CD4-positive, alpha-beta T cell (primary cell): ENCODE results near the gene TIGD1. TPM values are rescaled to one million over a fixed set of nuclear protein-coding genes. Genes with fewer than 3 reads are reported as not detected.

Source experiments
- ATAC-seq: fragments of 200-7000 bp; cut with Tn5 transposase; one replicate; pipeline ENCODE4 v1.10.0; 2022; ENCODE audit warnings: mild to moderate bottlenecking; ENCODE audit not compliant: poor library complexity
- CTCF ChIA-PET: fragments of 350-600 bp; sonication (Branson Sonifier 250); formaldehyde crosslinking; loops from one replicate; lab custom pipeline; 2021; ENCODE audit warnings: antibody characterized with exemption, inconsistent platforms; lab: Charles Lee
- POLR2A ChIA-PET: fragments of 350-600 bp; sonication (Branson Sonifier 250); formaldehyde crosslinking; loops from one replicate; lab custom pipeline; 2021; ENCODE audit warnings: antibody characterized with exemption, inconsistent platforms; lab: Charles Lee
- DNase-seq, 14 experiments: peaks; one replicate each; pipeline ENCODE4 v3.0.0-alpha.2; 2013 to 2020; ENCODE audit warnings: mixed read lengths in 2 of 14
- H3K27ac ChIP-seq, 2 donors: one replicate each; pipeline versions ENCODE4 v1.5.1 to v1.7.0; 2013; ENCODE audit warnings: low read length in 2 of 2, low read depth in 1 of 2, mild to moderate bottlenecking in 1 of 2
- H3K27me3 ChIP-seq, 2 experiments: 1 replicate in 1 of 2; 2 replicates in 1 of 2; pipeline versions ENCODE4 v1.6.1 to v1.7.0; 2013; ENCODE audit warnings: low read length in 2 of 2, control low read depth in 1 of 2, mild to moderate bottlenecking in 1 of 2, moderate library complexity in 1 of 2; ENCODE audit not compliant: insufficient read depth in 2 of 2, control insufficient read depth in 1 of 2
- H3K36me3 ChIP-seq: one replicate; pipeline ENCODE4 v1.6.1; 2013; ENCODE audit warnings: low read length, control low read depth; ENCODE audit not compliant: insufficient read depth
- H3K4me1 ChIP-seq: one replicate; pipeline ENCODE4 v1.6.1; 2013; ENCODE audit warnings: low read length, control low read depth; ENCODE audit not compliant: insufficient read depth
- H3K4me3 ChIP-seq: one replicate; pipeline ENCODE4 v1.5.1; 2013; ENCODE audit warnings: mild to moderate bottlenecking, low read length, moderate library complexity
- H3K9me3 ChIP-seq, 2 experiments: 1 replicate in 1 of 2; 2 replicates in 1 of 2; pipeline versions ENCODE4 v1.6.1 to v1.7.0; 2013; ENCODE audit warnings: low read length in 2 of 2, mild to moderate bottlenecking in 2 of 2, control low read depth in 1 of 2, moderate library complexity in 1 of 2; ENCODE audit not compliant: control insufficient read depth in 1 of 2, insufficient read depth in 1 of 2
- H3K27ac Mint-ChIP-seq: one replicate; pipeline ENCODE4 v1.8.0; 2020; ENCODE audit warnings: mixed read lengths
- H3K27me3 Mint-ChIP-seq: one replicate; pipeline ENCODE4 v1.8.0; 2021; ENCODE audit warnings: mixed read lengths
- H3K36me3 Mint-ChIP-seq: one replicate; pipeline ENCODE4 v1.8.0; 2021; ENCODE audit warnings: low read depth, mixed read lengths
- H3K4me1 Mint-ChIP-seq: one replicate; pipeline ENCODE4 v1.8.0; 2021; ENCODE audit warnings: low read depth, mixed read lengths
- H3K4me3 Mint-ChIP-seq: one replicate; pipeline ENCODE4 v1.8.0; 2020; ENCODE audit warnings: mild to moderate bottlenecking, mixed read lengths
- H3K9me3 Mint-ChIP-seq: one replicate; pipeline ENCODE4 v1.8.0; 2020; ENCODE audit warnings: mixed read lengths
- intact Hi-C, 2 experiments: fragments of 100-400 bp; cut with DNase I in 1 of 2; cut with micrococcal nuclease in 1 of 2; formaldehyde crosslinking; loops; one replicate each; pipeline versions ENCODE4 v1.15.1 to v1.9.0; 2023 to 2025; cut with DNase I, micrococcal nuclease
- total RNA-seq, 174 experiments: library from RNA in 2 of 174; stranded (reverse) in 2 of 174; gene quantifications; one replicate each; pipeline ENCODE4 v1.2.3 and lab custom pipeline; 2021 to 2026
- TF ChIP-seq, protein P1 (sequence below): fragments of 200-600 bp; IDR thresholded peaks from one replicate; pipeline ENCODE4 v1.8.0; 2022; ENCODE audit warnings: antibody characterized with exemption, mild to moderate bottlenecking

The TIGD1 gene
- total RNA-seq, 2 experiments from 2014 or later: 22.1 to 22.2 TPM

DNA sequence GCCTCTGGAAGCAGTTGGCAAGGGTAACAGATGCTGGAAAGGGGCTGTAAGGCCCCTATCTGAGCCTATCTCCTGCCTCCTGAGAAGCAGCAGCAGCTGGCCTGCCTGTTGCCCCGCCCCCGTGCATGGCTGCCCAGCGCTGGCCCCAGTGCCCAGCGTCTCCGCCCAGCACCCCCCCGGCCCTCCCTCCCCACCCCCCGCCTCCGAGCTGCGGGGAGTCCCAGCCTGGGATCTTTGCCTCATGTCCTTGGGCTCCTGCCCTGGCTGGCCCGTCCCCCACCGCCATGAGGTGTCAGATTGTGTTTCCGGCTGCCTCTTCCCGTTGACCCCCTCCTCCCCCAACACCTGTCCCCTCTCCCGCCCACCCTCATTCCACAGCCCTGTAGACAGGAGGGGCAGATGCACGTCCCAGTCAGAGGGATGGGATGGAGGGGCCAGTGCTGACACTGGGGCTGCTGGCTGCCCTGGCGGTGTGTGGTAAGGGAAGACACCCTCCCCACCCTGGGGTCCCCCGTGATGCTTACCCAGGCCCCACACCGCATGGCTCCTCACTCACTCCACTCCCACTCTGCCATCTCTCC, 24.5 kb downstream of the TIGD1 start, which contains the start of gene CHRND:
Gene CHRND, plus strand, starts transcription at position 370 of the 581 bp plus-strand sequence. Its CDS starts 56 bp downstream, at position 426.
- no peaks in the 10 kb centered on the region for H3K36me3 Mint-ChIP-seq
- no peaks in the 10 kb centered on the region for H3K36me3 ChIP-seq
- no peak for ATAC-seq
- H3K27ac ChIP-seq: no peak within 1 kb of the TSS
- peaks cover 40% of the 10 kb centered on the region for H3K4me1 ChIP-seq
- TF ChIP-seq, protein P1, sequence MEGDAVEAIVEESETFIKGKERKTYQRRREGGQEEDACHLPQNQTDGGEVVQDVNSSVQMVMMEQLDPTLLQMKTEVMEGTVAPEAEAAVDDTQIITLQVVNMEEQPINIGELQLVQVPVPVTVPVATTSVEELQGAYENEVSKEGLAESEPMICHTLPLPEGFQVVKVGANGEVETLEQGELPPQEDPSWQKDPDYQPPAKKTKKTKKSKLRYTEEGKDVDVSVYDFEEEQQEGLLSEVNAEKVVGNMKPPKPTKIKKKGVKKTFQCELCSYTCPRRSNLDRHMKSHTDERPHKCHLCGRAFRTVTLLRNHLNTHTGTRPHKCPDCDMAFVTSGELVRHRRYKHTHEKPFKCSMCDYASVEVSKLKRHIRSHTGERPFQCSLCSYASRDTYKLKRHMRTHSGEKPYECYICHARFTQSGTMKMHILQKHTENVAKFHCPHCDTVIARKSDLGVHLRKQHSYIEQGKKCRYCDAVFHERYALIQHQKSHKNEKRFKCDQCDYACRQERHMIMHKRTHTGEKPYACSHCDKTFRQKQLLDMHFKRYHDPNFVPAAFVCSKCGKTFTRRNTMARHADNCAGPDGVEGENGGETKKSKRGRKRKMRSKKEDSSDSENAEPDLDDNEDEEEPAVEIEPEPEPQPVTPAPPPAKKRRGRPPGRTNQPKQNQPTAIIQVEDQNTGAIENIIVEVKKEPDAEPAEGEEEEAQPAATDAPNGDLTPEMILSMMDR: no peak
- H3K27ac Mint-ChIP-seq: no peak within 1 kb of the TSS
- H3K4me3 ChIP-seq: no peak within 1 kb of the TSS
- H3K27me3 ChIP-seq: peaks cover 35 to 58% of the 10 kb centered on the region in 2 experiments
- H3K4me3 Mint-ChIP-seq: no peak within 1 kb of the TSS
- H3K9me3 Mint-ChIP-seq: no peaks in the 10 kb centered on the region
- DNase-seq: no peak
- CTCF ChIA-PET: no interaction called here
- intact Hi-C loops: loop anchor here in 1 of 2 experiments (10.0 kb wide), 1 partner anchor 601 kb away; the partner anchor contains the start of gene NPPC
- H3K4me1 Mint-ChIP-seq: peaks cover 19% of the 10 kb centered on the region
- peaks cover 64% of the 10 kb centered on the region for H3K27me3 Mint-ChIP-seq
- POLR2A ChIA-PET: no interaction called here
- peaks cover 0 to 21% of the 10 kb centered on the region in 2 experiments for H3K9me3 ChIP-seq

DNA sequence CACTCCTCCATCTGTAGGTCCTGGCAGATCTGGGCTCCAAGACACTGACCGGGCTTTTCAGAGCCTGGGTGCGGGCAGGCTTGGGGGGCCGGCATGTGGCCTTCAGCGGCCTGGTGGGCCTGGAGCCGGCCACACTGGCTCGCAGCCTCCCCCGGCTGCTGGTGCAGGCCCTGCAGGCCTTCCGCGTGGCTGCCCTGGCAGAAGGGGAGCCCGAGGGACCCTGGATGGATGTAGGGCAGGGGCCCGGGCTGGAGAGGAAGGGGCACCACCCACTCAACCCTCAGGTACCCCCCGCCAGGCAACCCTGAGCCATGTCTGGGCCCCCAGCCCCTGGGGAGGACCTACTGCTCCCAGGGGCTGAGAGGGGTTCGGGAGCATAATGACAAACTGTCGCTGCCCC, 25.2 kb downstream of the TIGD1 start:
- DNase-seq (no peak), ATAC-seq (no peak)
- Mint-ChIP-seq H3K4me3 (no peak overlapping the region), H3K4me1 (peaks cover 19% of the 10 kb centered on the region), H3K36me3 (no peaks in the 10 kb centered on the region), H3K27ac (no peak overlapping the region), H3K9me3 (no peaks in the 10 kb centered on the region), H3K27me3 (peaks cover 65% of the 10 kb centered on the region)
- Histone ChIP-seq H3K4me1 (peaks cover 40% of the 10 kb centered on the region), H3K4me3 (no peak overlapping the region), H3K9me3 (peaks cover 0 to 21% of the 10 kb centered on the region in 2 experiments), H3K27me3 (peaks cover 39 to 60% of the 10 kb centered on the region in 2 experiments), H3K27ac (no peak overlapping the region), H3K36me3 (no peaks in the 10 kb centered on the region)
- CTCF ChIA-PET: no interaction called here
- TF ChIP-seq, protein P1: no peak
- POLR2A ChIA-PET: no interaction called here
- intact Hi-C loops: loop anchor here in 1 of 2 experiments (10.0 kb wide), 1 partner anchor 600 kb away; the partner anchor contains the start of gene NPPC

DNA sequence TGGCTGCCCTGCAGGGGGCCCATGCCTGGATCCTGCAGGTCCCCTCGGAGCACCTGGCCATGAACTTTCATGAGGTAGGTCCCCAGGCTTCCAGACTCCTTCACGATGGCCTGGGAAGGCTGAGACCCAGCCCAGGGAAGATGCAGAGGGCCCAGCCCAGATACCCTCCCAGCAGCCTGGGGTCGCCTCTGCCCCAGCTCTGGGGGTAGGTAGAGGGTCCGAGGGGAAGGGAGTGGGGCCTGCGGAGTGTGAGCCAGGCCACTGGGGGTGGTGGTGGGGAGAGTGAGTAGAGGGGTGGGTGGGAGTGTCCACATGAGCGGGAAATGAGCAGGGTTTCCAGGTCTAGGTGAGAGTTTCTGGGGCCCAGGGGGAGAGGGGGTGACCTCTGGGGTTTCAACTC, 25.6 kb downstream of the TIGD1 start:
- Mint-ChIP-seq H3K4me1 (peaks cover 19% of the 10 kb centered on the region), H3K36me3 (no peaks in the 10 kb centered on the region), H3K27ac (no peak overlapping the region), H3K9me3 (no peaks in the 10 kb centered on the region), H3K4me3 (no peak overlapping the region), H3K27me3 (peaks cover 65% of the 10 kb centered on the region)
- intact Hi-C loops: loop anchor here (5.0 to 10.0 kb wide), 3 partner anchors 87 to 617 kb away; partner anchors contain the start of gene NPPC (in 1 of the 2)
- H3K27ac ChIP-seq: no peak overlapping the region
- H3K36me3 ChIP-seq: no peaks in the 10 kb centered on the region
- no peak overlapping the region for H3K4me3 ChIP-seq
- POLR2A ChIA-PET: no interaction called here
- H3K9me3 ChIP-seq: peaks cover 0 to 21% of the 10 kb centered on the region in 2 experiments
- DNase-seq (no peak), ATAC-seq (no peak)
- TF ChIP-seq, protein P1: no peak
- H3K27me3 ChIP-seq: peaks cover 40 to 60% of the 10 kb centered on the region in 2 experiments
- H3K4me1 ChIP-seq: peaks cover 40% of the 10 kb centered on the region
- CTCF ChIA-PET: no interaction called here
